ENCODE measurements around the gene ITGBL1.

DNA sequence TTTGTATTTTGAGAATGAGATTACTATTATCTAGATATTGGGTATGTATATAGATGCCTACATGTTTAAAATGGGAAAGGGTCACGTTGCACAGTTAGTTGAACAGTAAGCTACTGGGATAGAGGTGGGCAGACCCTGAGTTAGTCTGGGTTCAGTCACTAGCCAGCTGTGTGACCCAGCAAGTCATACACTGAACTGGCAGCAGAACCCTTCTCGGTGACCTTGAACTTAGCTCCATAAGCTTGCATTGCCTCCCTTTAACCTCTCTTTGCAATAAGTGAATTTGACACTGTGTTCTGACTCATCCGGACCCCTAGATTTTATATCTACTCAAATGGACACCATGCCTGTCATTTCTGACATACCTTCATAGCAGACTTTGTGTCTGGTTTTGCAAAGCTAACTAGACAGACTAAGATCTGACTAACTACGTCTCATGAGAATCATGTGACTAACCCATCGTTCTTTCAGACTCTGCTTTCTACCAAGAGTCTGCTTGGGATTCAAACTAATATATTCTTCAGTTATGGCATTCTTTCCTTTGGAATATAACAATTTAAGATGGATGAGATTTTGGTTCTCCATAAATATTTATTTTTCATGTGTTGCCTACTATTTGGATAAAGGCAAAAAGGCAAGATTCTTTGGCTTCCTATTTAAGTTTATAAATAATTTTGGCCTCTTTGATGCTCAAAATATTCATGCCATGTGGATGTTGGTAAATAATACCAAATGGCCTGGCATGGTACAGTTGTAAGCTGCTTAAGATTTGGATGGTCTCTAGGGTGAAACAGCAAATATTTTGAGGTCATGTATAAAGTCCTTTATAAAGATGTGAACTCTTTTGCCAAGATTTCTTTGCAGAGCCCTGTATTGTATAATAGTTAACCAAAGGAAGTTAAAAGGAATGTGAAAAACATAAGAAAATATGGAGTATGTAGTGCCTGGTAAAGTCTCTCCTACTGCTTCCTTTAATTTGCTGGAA, 159.3 kb downstream of the ITGBL1 start:
- TF ChIP-seq EZH2phosphoT487 (IDR thresholded peaks at IDR 0.05; ENCODE audit: borderline replicate concordance, low read length) (no peak), EZH2 (IDR thresholded peaks at IDR 0.05; ENCODE audit: low read length, unreplicated experiment) (no peak)
- TF ChIP-seq, protein P1, sequence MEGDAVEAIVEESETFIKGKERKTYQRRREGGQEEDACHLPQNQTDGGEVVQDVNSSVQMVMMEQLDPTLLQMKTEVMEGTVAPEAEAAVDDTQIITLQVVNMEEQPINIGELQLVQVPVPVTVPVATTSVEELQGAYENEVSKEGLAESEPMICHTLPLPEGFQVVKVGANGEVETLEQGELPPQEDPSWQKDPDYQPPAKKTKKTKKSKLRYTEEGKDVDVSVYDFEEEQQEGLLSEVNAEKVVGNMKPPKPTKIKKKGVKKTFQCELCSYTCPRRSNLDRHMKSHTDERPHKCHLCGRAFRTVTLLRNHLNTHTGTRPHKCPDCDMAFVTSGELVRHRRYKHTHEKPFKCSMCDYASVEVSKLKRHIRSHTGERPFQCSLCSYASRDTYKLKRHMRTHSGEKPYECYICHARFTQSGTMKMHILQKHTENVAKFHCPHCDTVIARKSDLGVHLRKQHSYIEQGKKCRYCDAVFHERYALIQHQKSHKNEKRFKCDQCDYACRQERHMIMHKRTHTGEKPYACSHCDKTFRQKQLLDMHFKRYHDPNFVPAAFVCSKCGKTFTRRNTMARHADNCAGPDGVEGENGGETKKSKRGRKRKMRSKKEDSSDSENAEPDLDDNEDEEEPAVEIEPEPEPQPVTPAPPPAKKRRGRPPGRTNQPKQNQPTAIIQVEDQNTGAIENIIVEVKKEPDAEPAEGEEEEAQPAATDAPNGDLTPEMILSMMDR (conservative IDR thresholded peaks at IDR 0.05; ENCODE audit: low read depth, low read length) = no peak
